GF-D8 (cell line): ENCODE results near the gene ZBTB25.

ENCODE experiments used
- DNase-seq: peaks from one replicate; lab custom pipeline; 2025; lab: John Stamatoyannopoulos, UW

Gene ZBTB25

DNA sequence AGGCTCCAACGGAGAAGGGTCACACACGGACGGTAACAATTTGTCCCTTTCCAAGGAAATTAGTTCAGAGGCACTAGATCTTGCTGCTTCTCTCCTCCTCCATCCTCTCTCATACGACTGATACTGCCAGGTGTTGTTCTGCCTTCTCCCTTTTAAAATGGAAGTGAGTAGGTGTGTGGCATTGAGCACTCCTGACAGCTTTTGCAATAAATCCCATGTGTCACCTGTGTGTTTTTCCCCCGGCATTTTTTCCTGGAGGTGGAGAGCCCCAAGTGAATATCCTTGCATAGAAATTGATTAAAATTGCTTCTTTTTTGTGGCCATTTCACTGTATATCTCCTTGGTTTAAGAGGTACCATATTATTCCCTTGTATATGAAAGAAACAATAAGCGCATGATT is 64.5 kb downstream of the ZBTB25 start:
- DNase-seq, result no peak

DNA sequence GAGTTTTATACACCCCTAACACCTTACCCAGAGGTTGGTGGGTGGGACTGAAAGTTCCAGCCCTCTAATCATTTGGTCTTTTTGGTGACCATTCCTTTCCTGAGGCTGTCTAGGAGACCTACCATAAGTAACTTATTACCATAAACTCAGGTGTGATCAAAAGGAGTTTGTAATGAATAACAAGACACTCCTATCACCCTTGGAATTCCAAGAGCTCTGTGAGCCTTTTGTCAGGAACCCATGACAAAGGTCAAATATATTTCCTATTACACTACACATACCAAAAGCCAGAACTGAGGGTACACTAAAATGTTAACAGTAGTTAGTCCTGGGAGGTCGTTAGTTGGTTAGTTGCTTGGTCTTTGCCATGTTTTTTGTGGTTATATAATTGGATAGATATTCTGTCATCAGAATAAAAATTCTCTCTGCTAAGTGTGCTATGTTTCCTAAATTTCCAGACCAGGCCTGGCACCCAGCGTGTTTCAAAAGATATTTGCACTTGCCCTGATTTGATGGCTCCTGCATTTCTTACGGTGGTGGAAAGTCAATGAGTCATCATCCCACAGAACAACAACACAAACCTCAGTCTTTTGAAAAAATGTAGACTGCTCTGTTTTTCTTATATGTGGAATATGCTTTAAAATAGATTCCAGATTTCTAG is 65.3 kb downstream of the ZBTB25 start:
- no peak for DNase-seq

- no peak for DNase-seq
Measured at GRCh38 chr14:64434528-64434927, 69.1 kb downstream of the ZBTB25 start.

GRCh38 chr14:64423987-64424386 is 79.7 kb downstream of the ZBTB25 start:
- DNase-seq, result no peak

DNA sequence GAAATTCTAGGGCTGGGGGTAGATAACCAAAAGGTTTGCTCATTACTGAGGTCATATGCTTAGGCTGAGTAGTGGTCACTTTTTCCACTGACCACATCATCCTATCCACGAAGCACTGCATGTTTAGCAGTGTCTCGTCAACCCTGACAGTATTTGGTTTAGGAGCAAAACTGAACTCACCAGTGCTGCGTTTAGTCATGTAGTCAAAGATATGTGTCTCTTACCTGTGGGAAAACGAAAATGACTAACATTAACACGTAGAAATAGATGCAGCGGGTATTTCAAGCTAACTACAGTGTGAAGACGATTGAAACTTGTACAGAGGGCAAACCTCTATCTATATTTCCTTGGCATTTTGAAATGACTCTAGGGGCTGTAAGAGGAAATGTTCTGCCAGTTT is 80.9 kb downstream of the ZBTB25 start:
- no peak for DNase-seq

- DNase-seq, result no peak
Measured at GRCh38 chr14:64422005-64422404, 81.6 kb downstream of the ZBTB25 start.

DNA sequence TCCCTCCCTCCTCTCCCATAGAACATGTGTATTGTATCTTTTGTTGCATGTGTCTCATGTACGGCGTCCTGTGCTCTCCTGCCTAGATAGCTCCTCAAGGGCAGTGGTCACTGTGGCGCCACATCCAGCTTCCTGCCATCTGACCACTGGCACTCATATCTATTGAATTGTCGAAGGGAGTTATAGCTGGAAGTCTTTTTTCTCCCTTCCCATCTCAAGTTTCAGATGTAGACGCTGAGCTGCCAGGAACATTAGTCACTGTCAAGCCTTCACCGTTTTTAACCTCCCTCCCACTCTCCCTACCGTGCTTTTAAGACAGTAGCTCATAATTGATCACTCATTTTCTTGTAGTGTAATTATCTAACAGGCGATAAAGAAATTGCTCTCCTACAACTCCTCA is 82.5 kb downstream of the ZBTB25 start:
- no peak for DNase-seq

DNA sequence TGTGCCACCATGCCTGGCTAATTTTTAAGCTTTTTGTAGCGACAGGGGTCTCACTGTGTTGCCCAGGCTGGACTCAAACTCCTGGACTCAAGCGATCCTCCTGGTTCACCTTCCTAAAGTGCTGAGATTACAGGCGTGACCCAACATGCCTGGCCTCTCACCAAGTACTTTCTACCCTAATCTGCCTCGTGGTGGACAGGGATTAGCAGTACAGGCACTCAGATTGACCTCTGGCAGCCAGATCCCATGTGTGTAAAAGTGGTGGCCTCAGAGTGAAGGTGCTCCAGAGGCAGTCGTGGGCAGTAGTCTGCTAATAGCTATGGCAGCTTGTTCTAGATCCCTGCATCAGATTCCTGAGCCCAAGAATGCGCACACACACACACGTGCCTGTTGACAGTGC is 84.6 kb downstream of the ZBTB25 start:
- DNase-seq, result no peak

DNA sequence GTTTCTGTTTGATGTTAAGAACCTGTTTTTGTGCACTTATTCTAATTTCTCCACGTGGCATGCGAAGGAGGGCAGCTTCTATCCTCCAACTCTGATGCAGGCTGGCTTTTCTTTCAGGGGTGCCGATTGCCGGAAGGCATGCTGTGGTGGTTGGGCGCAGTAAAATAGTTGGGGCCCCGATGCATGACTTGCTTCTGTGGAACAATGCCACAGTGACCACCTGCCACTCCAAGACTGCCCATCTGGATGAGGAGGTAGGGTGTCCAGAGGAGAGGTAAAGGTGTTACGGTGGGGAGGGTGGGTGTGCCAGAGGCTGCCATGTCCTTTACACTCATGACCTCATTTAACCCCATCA is 85.9 kb downstream of the ZBTB25 start:
- DNase-seq, result no peak

DNA sequence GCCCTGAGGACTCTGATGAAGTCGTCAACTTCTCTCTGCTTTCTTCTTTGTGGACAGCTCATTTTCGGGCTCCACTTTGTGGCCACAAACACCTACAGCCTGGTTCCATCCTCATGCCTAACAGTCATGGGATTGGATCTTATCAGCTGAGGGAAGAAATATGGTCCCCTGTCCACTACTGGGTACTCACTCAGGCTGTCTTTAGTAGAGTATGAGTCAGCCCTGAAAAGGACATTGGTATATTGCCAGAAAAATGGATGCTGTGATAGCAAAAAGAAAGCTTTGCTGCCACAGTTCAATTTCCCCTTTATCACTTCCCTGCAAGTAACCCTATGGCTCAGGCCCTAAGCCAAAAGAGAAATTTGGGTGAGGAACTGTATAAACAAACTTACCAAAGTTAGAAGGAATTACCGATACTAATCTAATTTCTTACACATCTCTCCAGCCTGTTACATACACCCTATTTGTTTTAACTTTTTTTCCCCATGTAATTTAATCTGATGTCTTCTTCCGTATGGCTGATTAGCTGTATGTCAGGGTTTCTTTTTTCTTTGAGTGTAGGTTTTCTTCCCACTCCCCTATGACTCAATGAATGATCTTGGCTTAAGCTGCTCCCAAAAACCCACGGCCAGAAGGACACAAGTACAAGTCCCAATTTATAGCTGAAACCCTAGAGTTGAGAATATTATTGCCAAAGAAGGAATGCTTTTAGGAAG is 86.4 kb downstream of the ZBTB25 start:
- no peak for DNase-seq

GRCh38 chr14:64416348-64416932 is 87.2 kb downstream of the ZBTB25 start:
- no peak for DNase-seq

DNA sequence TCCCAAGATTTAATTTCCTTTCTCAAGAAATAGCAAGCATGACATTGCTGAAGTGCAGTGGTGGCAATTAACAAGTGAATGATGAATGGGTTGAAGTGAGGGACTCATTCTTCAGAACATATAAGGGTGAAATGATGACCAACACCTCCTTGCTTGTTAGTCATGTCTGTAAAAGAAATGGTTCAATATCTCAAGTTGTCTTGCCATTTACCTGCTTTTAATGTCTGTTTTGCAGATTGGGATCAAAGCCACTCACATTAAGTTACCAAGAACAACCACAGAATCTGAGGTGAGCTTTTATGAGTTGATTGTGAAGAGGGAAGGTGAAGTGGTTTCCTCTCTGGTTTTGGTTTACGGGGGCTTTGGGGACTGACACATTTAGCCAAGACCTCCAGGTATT is 91.4 kb downstream of the ZBTB25 start:
- DNase-seq, result no peak

DNA sequence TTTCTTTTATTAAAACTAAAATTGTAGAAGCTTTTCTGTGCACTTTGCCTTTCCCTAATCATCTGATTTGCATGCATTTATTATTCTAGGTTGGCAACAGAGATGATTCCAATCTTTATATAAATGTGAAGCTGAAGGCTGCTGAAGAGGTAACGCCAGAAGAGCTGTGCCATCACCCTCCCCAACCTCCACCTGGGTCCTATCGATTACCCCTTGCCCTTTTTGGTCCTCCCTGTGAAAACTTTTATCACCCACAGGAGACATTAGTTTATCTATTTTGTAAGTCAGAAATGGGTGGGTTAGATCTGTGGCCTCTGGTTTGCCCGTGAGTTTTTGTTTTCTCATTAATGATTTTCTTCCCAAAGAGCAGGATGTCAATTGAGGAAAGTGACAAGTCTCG is 92.6 kb downstream of the ZBTB25 start:
- DNase-seq, result no peak

- no peak for DNase-seq
Measured at GRCh38 chr14:64410084-64410774, 93.4 kb downstream of the ZBTB25 start.

DNA sequence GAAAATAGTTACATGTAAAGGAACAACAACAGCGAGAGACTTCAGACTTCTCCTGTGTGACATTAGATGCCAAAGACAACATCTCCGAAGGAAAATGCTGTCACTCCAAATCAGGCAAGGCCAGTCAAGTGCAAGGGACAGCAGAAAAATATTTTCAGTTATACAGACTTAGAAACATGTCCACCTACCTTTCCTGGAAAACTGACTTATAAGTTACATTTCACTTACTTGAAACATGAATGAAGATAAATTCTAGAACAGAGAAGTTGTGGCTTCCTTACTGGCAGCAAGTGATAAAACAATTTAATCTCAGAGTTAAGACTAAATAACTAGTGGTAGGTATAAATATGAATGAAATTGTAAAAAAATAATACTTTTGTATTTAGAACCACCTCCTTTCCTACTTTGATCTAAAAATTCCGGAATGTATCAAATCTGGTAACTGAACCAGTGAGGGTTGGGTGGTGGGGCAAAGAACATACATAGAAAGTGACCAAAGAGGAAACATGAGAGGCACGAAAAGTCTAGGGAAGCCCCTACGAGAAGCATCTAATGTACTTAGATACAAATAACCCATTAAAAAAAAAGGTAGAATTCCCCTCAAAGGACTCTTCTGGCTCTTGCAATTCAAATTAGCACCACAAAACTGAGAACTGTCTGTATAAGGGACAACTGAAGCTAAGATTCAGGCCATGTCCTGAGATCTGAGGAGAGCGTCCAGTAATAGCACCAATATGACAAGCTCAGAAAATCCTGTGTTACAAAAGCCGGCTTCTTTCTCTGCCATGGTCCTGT is 94.3 kb downstream of the ZBTB25 start:
- no peak for DNase-seq

DNA sequence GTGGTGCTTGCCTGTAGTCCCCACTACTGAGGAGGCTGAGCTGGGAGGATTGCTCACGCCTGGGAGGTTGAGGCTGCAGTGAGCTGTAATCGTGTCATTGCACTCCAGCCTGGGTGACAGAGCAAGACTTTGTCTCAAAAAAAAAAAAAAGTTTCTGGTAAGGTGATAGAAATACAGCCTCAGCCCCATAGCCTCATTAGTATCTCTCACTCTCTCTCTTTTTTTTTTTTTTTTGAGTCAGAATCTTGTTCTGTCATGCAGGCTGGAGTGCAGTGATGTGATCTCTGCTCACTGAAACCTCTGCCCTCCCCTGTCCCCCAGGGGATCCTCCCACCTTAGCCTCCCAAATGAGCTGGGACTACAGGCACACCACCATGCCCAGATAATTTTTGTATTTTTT is 96.3 kb downstream of the ZBTB25 start:
- no peak for DNase-seq

GRCh38 chr14:64405295-64405694 is 98.3 kb downstream of the ZBTB25 start:
- DNase-seq, result no peak

DNA sequence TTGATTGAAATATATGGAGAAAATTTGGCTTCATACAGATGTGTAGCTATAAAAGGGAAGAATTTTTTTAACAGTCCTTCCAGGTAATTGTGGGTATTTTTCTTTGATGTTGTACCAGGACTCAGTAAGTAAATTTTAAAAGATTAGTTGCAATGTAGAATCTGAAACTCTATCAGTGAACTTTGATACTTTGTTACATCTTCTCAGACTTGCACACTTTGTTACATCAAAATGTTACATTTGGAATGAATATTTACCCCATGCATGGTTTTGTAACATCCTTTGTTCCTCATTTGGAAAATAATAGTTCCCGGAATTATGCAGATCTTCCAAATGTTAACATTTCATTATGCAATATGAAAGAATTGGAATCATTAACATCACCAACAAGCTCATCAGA is 101.7 kb downstream of the ZBTB25 start:
- no peak for DNase-seq

- no peak for DNase-seq
Measured at GRCh38 chr14:64400829-64401459, 102.7 kb downstream of the ZBTB25 start.
